GM19025 (cell line): ENCODE measurements around the gene CTSW.
"Not testable (repeated sequence)": the region's sequence is repeated elsewhere in the genome, so short reads cannot be mapped to it uniquely, and the experiment has no call there.

Experiments used
- ATAC-seq: cut with Tn5 transposase; IDR thresholded peaks from one replicate; pipeline ENCODE4 v1.9.1; 2021; ENCODE audit warnings: mild to moderate bottlenecking, low read depth, moderate library complexity; ENCODE audit not compliant: unreplicated experiment

The CTSW gene

DNA sequence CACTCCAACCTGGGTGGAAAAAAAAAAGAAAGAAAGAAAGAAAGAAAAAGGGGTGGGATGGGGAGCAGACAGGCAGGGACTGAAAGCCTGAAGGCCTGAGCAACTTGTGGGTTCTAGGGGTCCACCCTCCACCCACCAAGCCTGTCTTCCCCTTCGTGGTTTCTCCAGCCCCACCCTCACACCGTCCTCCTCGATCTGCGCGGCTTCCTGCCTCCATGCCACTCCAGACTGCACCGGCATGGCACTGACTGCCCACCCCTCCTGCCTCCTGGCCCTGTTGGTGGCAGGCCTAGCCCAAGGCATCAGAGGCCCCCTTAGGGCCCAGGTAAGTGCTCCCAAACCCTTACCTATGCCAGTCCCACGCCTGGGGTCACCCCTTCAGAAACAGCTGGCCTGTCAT, at the start of gene CTSW:
CTSW (plus strand) TSS at position 221 of the 400 bp plus-strand sequence; CDS start at position 239, 18 bp downstream.
- ATAC-seq = no peak

- ATAC-seq = not testable (repeated sequence)
Observed at GRCh38 chr11:65832231-65832630, 47.4 kb upstream of the CTSW start.

GRCh38 chr11:65833297-65834030, 46.2 kb upstream of the CTSW start, which contains the start of gene SNX32:
TSS of gene SNX32 (plus strand) at chr11:65833963. CDS start at chr11:65834066, 103 bp downstream.
- ATAC-seq = peak; percentile 97

DNA sequence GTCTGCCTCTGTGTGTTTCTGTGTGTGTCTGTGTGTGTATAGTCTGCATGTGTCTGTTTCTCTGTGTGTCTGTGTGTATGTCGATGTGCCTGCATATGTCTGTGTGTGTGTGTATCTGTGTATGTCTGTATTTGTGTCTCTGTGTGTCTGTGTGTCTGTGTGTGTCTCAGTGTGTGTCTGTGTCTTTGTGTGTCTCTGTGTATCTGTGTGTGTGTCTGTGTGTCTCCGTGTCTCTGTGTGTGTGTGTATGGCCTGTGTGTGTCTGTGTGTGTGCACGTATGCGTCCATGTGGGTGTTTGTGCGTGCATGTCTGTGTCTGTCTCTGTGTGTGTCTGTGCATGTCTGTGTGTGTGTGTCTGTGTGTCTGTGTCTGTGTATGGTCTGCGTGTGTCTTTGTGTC, 45.4 kb upstream of the CTSW start:
- ATAC-seq = no peak

- ATAC-seq = no peak
Observed at GRCh38 chr11:65842144-65842543, 37.5 kb upstream of the CTSW start.

DNA sequence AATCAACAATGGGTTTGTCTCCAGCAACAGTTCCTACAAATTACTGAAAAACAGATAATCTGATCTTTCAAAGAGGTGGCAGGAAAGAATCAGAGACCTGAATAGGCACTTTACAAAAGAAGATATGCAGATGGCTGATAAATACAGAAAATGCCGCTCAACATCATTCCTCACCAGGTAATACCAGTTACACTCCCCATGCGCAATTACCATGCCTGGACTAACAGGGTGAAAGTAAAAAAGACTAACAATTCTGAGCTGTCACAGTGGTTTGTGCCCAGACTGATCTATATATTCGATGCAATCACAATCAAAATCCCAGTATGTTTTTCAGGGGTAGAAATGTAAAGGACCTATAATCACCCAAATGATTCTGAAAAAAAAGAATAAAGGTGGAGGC, 35.8 kb upstream of the CTSW start:
- no peak for ATAC-seq

DNA sequence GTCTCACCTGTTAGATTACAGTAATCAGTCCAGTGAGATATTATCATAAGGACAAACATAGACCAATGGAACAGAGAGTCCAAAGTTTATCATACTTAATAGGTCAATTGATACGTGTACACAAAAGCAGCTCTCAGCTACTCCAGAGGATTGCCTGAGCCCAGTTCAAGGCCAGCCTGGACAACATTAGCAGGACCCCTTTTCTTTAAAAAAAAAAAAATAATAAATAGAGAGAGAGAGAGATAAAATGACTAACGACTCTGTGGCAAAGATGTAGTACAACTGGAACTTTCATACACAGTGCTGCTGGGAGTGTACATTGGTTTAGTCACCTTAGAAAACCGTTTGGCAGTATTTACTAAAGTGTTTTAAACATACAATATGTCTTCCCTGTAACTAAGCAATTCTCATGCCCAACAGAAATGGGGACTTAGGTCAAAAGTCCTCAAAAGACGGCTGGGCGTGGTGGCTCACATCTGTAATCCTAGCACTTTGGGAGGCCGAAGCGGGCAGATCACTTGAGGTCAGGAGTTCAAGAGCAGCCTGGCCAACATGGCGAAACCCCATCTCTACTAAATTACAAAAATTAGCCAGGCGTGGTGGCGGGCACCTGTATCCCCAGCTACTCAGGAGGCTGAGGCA, 35.3 kb upstream of the CTSW start:
- ATAC-seq = no peak

GRCh38 chr11:65847746-65848145, 31.9 kb upstream of the CTSW start:
- ATAC-seq = no peak

DNA sequence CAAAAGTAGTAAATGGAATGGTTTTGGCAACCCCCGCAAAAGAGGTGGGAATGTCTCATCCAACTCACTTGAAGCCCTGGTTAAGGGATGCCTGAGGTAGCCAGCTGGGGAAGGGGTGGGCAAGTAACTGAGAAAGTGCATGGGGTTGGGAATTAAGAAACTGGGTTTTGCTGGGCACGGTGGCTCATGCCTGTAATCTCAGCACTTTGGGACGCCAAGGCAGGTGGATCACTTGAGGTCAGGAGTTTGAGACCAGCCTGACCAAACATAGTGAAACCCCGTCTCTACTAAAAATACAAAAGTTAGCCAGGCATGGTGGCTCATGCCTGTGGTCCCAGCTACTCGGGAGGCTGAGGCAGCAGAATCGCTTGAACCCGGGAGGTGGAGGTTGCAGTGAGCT, 30.9 kb upstream of the CTSW start:
- ATAC-seq = not testable (repeated sequence)

DNA sequence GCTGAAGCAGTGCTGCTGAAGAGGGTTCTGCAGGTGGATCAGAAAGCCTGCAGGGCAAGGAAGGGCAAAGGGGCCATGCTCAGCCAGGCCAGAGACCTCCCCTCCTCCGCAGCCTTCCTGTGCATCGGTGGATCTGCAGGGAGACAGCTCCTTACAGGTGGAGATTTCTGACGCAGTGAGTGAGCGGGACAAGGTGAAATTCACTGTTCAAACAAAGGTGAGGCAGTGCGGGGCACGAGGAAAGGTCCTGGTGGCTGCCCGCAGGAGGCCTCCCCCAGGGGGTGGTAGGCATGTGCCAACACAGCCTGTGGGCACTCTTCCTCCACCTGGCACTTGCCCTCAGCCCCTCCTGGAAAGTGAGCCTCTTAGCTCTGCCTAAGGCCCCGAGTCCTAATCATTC, 30.3 kb upstream of the CTSW start:
- no peak for ATAC-seq

GRCh38 chr11:65849771-65850216, 29.8 kb upstream of the CTSW start:
- no peak for ATAC-seq

GRCh38 chr11:65850217-65851082, 29.2 kb upstream of the CTSW start:
- no peak for ATAC-seq

- no peak for ATAC-seq
Observed at GRCh38 chr11:65851083-65851579, 28.5 kb upstream of the CTSW start.

DNA sequence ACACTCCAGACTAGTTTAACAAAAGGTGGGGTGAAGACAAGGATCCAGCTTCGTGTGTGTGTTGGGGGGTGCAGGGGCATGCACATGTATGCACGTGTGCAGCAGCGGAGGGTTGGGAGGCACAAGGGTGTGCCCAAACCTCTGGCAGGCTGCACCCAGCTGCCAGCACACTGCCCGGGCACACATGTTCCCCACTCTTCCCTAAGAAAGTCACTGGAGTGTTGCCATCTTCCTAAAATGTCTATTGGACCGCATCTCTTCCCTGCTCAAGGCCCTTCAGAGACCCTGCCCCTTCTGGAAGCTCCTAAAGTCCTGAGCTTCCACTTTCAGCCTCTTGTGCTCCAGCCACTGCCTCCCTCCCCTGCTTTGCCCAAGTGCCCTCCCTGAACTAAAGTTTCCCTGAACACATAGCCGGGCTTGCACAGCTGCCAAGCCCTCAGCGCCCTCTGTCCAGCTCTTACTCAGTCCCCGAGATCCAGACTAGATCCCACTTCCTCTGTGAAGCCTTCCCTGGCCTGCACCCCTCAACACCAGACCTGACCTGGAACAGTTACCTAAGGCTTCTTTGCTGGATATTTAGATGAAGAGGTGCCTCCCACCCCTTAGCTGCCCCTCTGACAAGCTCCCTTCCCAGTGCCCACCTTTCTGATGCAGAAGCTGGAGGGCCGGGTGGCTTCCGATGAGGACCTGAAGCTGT, 27.7 kb upstream of the CTSW start:
- ATAC-seq = no peak

- ATAC-seq = no peak
Observed at GRCh38 chr11:65852508-65853245, 27.0 kb upstream of the CTSW start.

DNA sequence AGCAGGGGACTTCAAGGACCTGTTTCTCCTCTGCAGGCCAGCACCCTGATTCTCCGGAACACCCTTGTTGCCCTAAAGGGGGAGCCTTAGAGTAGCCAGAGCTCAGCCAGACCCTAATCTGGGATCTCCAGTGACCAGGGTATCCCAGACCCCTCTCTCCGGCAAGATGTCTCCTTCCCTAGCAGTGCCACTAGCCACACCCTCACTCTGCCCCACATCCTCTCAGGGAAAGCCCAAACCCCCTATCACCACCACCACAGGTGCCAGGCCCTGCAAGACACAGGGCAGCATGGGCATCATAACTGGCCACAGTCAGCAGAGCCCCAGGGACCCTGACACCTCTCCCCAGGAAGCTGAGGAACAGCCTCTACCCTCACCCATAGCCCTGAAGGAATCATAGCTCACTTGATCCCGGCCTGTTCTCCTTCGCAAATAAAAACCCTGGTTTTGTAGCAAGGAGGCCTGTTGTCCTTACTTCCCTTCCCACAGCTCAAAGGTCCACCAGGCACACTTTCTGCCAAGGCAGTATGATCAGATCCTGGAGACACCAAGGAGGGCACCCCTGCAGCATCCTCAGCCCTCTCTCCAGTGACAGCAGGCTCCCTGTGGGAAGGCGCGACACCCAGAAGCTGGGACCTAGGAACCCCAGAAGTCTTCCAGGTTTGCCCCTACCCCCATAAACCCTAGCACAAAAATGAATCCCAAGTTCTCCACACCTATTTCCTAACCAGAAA, 26.2 kb upstream of the CTSW start:
- no peak for ATAC-seq

DNA sequence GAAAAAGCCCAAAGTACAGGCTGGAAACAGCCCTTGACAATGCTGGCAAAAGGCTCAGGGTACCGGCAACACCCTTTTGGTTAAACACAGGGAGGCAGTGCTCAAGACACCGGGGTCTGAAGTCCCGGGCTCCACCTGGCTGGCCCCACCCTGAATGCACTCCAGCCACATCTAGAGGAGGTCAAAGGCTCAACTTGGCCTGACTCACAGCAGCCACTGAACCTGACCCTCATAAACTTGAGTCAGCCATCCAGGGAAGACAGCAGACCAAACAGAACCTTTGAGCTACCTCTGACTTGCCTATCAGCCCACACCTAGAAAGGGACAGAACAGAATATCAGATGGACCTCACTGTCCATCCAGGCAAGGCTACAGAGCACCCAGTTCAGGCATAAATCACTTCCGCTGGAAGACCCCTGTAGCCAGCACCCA, 25.5 kb upstream of the CTSW start:
- ATAC-seq = no peak

DNA sequence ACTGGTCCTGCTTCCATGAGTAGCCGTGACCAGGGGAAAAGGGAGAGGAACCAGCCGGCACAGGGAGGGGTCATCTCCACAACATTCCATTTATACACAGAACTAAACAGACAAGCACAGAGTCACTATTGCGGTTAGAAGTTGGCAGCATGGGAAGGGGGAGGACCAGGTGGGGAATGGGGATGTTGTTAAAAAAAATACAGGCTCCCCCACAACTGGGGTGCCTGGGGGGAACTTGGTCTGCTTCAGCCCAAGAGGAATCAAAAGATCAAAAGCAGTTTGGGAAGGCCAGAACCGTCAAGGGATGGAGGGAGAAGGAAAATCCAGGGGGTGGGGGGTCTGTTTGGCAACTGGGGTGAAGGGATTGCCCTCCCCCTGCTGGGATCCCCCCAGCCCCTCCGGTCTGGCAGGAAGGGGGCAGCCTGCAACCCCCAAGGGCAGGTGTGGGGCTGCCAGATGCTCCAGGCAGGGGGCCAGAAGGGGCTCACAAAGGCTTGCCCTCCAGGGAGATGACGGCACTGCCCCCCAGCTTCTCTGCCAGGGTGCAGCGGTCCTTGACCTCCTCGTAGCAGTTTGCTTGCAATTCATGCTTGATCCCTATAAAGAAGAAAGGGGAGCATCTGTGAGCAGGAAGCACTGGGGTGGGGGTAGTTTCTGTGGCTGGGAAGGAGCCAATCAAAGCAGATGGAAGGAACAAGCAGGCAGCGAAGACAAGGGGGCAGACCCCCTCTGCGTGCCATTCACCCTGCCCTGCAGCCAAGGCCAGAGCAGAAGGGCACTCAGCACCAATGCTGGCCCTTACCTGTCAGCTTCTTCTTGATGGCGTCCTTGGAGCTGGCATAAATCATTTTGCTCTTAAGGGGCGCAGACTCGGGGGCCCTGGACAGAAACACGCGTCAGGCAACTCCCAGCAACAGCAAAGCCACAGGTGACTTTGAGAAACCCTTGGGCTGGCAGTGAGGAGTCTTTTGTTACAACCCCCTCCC, 24.5 kb upstream of the CTSW start:
- no peak for ATAC-seq
